RWPE2 (cell line): ENCODE measurements around the gene TMEM184C.

Source experiments
- ATAC-seq: fragments of 200-7000 bp; cut with Tn5 transposase; 3 replicates; pipeline ENCODE4 v1.9.1; 2021; ENCODE audit warnings: low read depth
- DNase-seq: peaks from one replicate; pipeline ENCODE4 v3.0.0-alpha.2; 2020; ENCODE audit warnings: low spot score
- H3K27ac ChIP-seq: fragments of 450-650 bp; 2 replicates; pipeline ENCODE4 v1.5.1; 2017; ENCODE audit warnings: mild to moderate bottlenecking; ENCODE audit not compliant: poor library complexity, severe bottlenecking
- H3K27me3 ChIP-seq: fragments of 250-450 bp; sonication (Bioruptor Pico); 2 replicates; pipeline ENCODE4 v1.5.1; 2021; ENCODE audit warnings: mild to moderate bottlenecking, moderate library complexity; ENCODE audit not compliant: insufficient read depth, poor library complexity, severe bottlenecking
- H3K36me3 ChIP-seq: fragments of 250-450 bp; sonication (Bioruptor Pico); 2 replicates; pipeline ENCODE4 v1.5.1; 2020; ENCODE audit warnings: low read depth, mild to moderate bottlenecking, moderate library complexity
- H3K4me1 ChIP-seq: fragments of 250-450 bp; sonication (Bioruptor Pico); 2 replicates; pipeline ENCODE4 v1.5.1; 2021; ENCODE audit warnings: mild to moderate bottlenecking, moderate library complexity; ENCODE audit not compliant: insufficient read depth, poor library complexity, severe bottlenecking
- H3K4me3 ChIP-seq: fragments of 250-450 bp; sonication (Bioruptor Pico); 2 replicates; pipeline ENCODE4 v1.5.1; 2021; ENCODE audit warnings: mild to moderate bottlenecking, moderate library complexity; ENCODE audit not compliant: severe bottlenecking
- H3K9me3 ChIP-seq: fragments of 250-450 bp; sonication (Bioruptor Pico); 2 replicates; pipeline ENCODE4 v1.5.1; 2021; ENCODE audit warnings: mild to moderate bottlenecking, moderate library complexity; ENCODE audit not compliant: severe bottlenecking
- TF ChIP-seq, protein P1 (sequence below): fragments of 450-650 bp; IDR thresholded peaks from one replicate; pipeline ENCODE4 v1.5.1; 2017; ENCODE audit warnings: mild to moderate bottlenecking, moderate library complexity; ENCODE audit not compliant: poor library complexity, severe bottlenecking

The TMEM184C gene

GRCh38 chr4:147605499-147605898 is 11.7 kb upstream of the TMEM184C start:
- no peak overlapping the region for H3K4me3 ChIP-seq
- no peaks in the 10 kb centered on the region for H3K27me3 ChIP-seq
- ATAC-seq, result no peak
- no peaks in the 10 kb centered on the region for H3K4me1 ChIP-seq
- no peak overlapping the region for H3K27ac ChIP-seq
- no peaks in the 10 kb centered on the region for H3K36me3 ChIP-seq
- H3K9me3 ChIP-seq, result no peaks in the 10 kb centered on the region
- no peak for DNase-seq
- TF ChIP-seq, protein P1, sequence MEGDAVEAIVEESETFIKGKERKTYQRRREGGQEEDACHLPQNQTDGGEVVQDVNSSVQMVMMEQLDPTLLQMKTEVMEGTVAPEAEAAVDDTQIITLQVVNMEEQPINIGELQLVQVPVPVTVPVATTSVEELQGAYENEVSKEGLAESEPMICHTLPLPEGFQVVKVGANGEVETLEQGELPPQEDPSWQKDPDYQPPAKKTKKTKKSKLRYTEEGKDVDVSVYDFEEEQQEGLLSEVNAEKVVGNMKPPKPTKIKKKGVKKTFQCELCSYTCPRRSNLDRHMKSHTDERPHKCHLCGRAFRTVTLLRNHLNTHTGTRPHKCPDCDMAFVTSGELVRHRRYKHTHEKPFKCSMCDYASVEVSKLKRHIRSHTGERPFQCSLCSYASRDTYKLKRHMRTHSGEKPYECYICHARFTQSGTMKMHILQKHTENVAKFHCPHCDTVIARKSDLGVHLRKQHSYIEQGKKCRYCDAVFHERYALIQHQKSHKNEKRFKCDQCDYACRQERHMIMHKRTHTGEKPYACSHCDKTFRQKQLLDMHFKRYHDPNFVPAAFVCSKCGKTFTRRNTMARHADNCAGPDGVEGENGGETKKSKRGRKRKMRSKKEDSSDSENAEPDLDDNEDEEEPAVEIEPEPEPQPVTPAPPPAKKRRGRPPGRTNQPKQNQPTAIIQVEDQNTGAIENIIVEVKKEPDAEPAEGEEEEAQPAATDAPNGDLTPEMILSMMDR, result no peak

DNA sequence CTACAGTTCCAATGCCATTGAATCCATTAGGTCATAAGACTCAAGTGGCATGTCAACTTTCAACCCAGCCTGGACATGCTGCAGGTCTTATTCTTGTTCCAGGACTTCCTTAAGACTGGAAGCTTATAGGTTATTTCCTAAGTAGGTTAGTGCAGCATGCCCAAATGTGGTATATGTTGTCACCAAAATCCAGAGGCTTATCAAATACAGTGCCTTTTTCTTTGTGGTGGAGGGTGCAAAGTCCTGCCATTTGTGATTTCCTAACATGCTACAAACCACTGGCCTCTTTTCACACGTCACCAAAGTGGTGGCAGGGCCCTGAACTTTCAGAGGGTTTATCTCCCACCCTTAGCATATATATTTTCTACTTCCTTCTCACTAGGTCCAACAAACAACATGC is 9.7 kb upstream of the TMEM184C start:
- no peak for ATAC-seq
- no peaks in the 10 kb centered on the region for H3K36me3 ChIP-seq
- no peaks in the 10 kb centered on the region for H3K9me3 ChIP-seq
- H3K4me3 ChIP-seq, result no peak overlapping the region
- no peaks in the 10 kb centered on the region for H3K27me3 ChIP-seq
- H3K27ac ChIP-seq, result no peak overlapping the region
- TF ChIP-seq, protein P1, result no peak
- DNase-seq, result no peak
- H3K4me1 ChIP-seq, result no peaks in the 10 kb centered on the region

DNA sequence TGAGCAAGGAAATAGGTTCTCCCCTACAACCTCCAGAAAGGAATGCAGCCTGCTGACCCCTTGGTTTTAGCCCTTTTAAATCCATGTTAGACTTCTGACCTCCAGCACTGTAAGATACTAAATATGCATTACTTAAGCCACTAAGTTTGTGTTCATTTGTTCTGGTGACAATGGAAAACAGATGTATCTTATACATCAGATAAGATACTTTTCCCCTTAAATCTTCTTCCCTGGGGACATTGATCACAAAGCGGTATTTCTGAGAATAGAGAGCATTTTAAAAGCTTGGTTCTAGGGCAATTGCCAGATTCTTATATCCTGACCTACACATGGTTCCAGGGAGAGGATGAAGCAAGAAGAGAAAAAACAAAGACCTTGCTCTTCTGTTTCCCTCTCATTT is 6.5 kb upstream of the TMEM184C start:
- H3K4me1 ChIP-seq, result no peaks in the 10 kb centered on the region
- H3K9me3 ChIP-seq, result no peaks in the 10 kb centered on the region
- H3K27ac ChIP-seq, result no peak overlapping the region
- no peak for DNase-seq
- no peak for ATAC-seq
- no peaks in the 10 kb centered on the region for H3K36me3 ChIP-seq
- TF ChIP-seq, protein P1, result no peak
- no peak overlapping the region for H3K4me3 ChIP-seq
- H3K27me3 ChIP-seq, result no peaks in the 10 kb centered on the region

DNA sequence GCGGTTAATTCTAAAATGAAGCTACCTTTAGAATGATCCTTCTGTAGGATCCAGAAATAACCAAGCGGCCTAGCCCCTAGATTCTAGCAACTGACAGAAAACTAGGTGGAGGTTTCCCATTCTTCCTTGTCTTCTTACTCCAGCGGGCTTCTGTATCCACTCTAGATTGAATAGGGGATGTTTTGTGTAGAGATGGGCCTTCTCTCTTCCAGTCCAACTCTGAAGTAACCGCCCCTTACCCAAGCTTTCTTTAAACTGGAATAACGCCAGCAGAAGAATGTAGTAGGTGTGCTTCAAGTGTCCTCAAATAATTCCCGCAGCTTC is 386 bp upstream of the TMEM184C start:
- H3K4me1 ChIP-seq, result peaks cover 7% of the 10 kb centered on the region
- ATAC-seq (no peak), DNase-seq (no peak)
- no peaks in the 10 kb centered on the region for H3K27me3 ChIP-seq
- TF ChIP-seq, protein P1, result no peak
- H3K9me3 ChIP-seq, result no peaks in the 10 kb centered on the region
- H3K4me3 ChIP-seq, result peak overlapping the region; percentile 61
- H3K27ac ChIP-seq, result no peak overlapping the region
- peaks cover 15% of the 10 kb centered on the region for H3K36me3 ChIP-seq

DNA sequence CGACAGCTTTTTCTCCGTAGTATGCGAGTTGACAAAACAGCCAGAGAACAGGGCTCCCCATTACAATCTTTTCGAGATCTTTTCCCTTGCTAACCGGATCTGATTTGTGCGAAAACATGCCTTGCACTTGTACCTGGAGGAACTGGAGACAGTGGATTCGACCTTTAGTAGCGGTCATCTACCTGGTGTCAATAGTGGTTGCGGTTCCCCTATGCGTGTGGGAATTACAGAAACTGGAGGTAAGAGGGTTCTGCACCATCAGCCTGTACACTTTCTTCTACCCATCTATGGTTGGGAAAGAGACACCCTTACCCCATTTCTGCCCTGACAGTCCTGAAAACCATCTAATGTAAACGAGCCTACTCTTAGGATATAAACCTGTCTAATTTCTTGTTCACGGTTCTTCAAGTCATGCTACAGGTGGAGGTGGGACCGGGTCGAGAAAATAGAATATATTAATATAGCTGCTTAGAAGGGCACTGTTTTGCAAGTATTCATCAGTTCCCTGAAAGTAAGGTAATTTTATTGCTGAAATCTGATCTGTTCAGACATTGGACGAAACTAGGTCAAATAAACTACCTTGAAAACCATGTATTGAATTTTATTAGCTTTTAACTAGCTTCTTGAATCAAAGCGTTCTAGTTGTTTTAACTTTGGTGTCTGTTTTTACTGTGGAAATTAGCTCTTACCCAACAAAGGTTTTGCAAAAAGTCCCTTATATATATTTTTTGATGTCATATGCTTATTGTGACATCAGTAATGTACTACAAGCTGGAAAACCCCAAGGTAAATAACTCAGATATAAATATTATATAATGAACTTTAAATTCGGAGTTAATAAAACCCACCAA is 869 bp downstream of the TMEM184C start:
- Histone ChIP-seq H3K27ac (peak overlapping the region; percentile 42), H3K27me3 (no peaks in the 10 kb centered on the region), H3K36me3 (peaks cover 26% of the 10 kb centered on the region), H3K4me1 (peaks cover 7% of the 10 kb centered on the region), H3K9me3 (no peaks in the 10 kb centered on the region), H3K4me3 (peak overlapping the region; percentile 61)
- no peak for DNase-seq
- TF ChIP-seq, protein P1, result no peak
- peak; percentile 9 for ATAC-seq
